HG03066 (cell line): Measurements from ENCODE around the gene ADGRF5.
"Not testable (repeated sequence)": the region's sequence is repeated elsewhere in the genome, so short reads cannot be mapped to it uniquely, and the experiment has no call there.

ENCODE experiments used
- ATAC-seq: cut with Tn5 transposase; IDR thresholded peaks from one replicate; pipeline ENCODE4 v1.9.1; 2021; ENCODE audit warnings: low read depth; ENCODE audit not compliant: unreplicated experiment

The ADGRF5 gene

GRCh38 chr6:46894433-46894832, 27.3 kb downstream of the ADGRF5 start:
- no peak for ATAC-seq

GRCh38 chr6:46893648-46894047, 28.1 kb downstream of the ADGRF5 start:
- ATAC-seq: no peak

- ATAC-seq: no peak
Measured at GRCh38 chr6:46891252-46891795, 30.4 kb downstream of the ADGRF5 start.

GRCh38 chr6:46888578-46888977, 33.2 kb downstream of the ADGRF5 start:
- no peak for ATAC-seq

- ATAC-seq: no peak
Measured at GRCh38 chr6:46888031-46888430, 33.7 kb downstream of the ADGRF5 start.

- no peak for ATAC-seq
Measured at GRCh38 chr6:46882645-46883044, 39.1 kb downstream of the ADGRF5 start.

GRCh38 chr6:46879003-46879402, 42.7 kb downstream of the ADGRF5 start:
- no peak for ATAC-seq

GRCh38 chr6:46876126-46876525, 45.6 kb downstream of the ADGRF5 start:
- no peak for ATAC-seq

- no peak for ATAC-seq
Measured at GRCh38 chr6:46867411-46867810, 54.3 kb downstream of the ADGRF5 start.

- no peak for ATAC-seq
Measured at GRCh38 chr6:46865221-46865620, 56.5 kb downstream of the ADGRF5 start.

GRCh38 chr6:46863791-46864190, 57.9 kb downstream of the ADGRF5 start:
- no peak for ATAC-seq

- ATAC-seq: no peak
Measured at GRCh38 chr6:46862381-46862780, 59.4 kb downstream of the ADGRF5 start.

- not testable (repeated sequence) for ATAC-seq
Measured at GRCh38 chr6:46855966-46856365, 65.8 kb downstream of the ADGRF5 start.

GRCh38 chr6:46851576-46851975, 70.2 kb downstream of the ADGRF5 start:
- not testable (repeated sequence) for ATAC-seq

GRCh38 chr6:46850792-46851191, 70.9 kb downstream of the ADGRF5 start:
- no peak for ATAC-seq

- no peak for ATAC-seq
Measured at GRCh38 chr6:46849361-46849690, 72.4 kb downstream of the ADGRF5 start.

GRCh38 chr6:46848684-46849360, 72.9 kb downstream of the ADGRF5 start:
- peak; percentile 81 for ATAC-seq

- ATAC-seq: no peak
Measured at GRCh38 chr6:46845126-46845525, 76.6 kb downstream of the ADGRF5 start.

GRCh38 chr6:46842252-46842846, 79.4 kb downstream of the ADGRF5 start:
- not testable (repeated sequence) for ATAC-seq

GRCh38 chr6:46838033-46838432, 83.7 kb downstream of the ADGRF5 start:
- no peak for ATAC-seq

- ATAC-seq: not testable (repeated sequence)
Measured at GRCh38 chr6:46834991-46835390, 86.7 kb downstream of the ADGRF5 start.

GRCh38 chr6:46834257-46834916, 87.4 kb downstream of the ADGRF5 start:
- not testable (repeated sequence) for ATAC-seq
